ENCODE measurements around the gene PI4KB. TPM values are rescaled to one million over a fixed set of nuclear protein-coding genes. Genes with fewer than 3 reads are reported as not detected.

Gene PI4KB
- total RNA-seq: 26.5 TPM
- 45.5 TPM for polyA plus RNA-seq

- Histone ChIP-seq H3K4me1 (ENCODE audit: insufficient read depth) (no peaks in the 10 kb centered on the region), H3K4me3 (ENCODE audit: low read depth, low read length) (peak within 1 kb of the TSS; percentile 96), H3K27ac (ENCODE audit: low read depth) (peak within 1 kb of the TSS; percentile 80), H3K36me3 (ENCODE audit: insufficient read depth) (no peaks in the 10 kb centered on the region)
- peak; percentile 99 for DNase-seq (ENCODE audit: extremely low spot score)
- WGBS: under 1% methylated on average over 40 of the region's 40 CpGs
These were observed at the start of gene PI4KB for GRCh38 chr1:151327223-151327902. Gene PI4KB (minus strand): TSS chr1:151327416. CDS start chr1:151316481, 10,935 bp downstream.

GRCh38 chr1:151373196-151373595 is 46.0 kb upstream of the PI4KB start:
- WGBS: 93% methylated on average over 14 of the region's 14 CpGs
- H3K4me1 ChIP-seq (ENCODE audit: insufficient read depth): peaks cover 3% of the 10 kb centered on the region
- H3K36me3 ChIP-seq (ENCODE audit: insufficient read depth): no peaks in the 10 kb centered on the region
- H3K27ac ChIP-seq (ENCODE audit: low read depth): no peak overlapping the region
- no peak for DNase-seq (ENCODE audit: extremely low spot score)
- no peak overlapping the region for H3K4me3 ChIP-seq (ENCODE audit: low read depth, low read length)

- Histone ChIP-seq H3K4me3 (ENCODE audit: low read depth, low read length) (peak within 1 kb of the TSS; percentile 48), H3K4me1 (ENCODE audit: insufficient read depth) (peaks cover 3% of the 10 kb centered on the region), H3K27ac (ENCODE audit: low read depth) (peak within 1 kb of the TSS; percentile 63), H3K36me3 (ENCODE audit: insufficient read depth) (no peaks in the 10 kb centered on the region)
- WGBS: 17% methylated on average over 11 of the region's 11 CpGs
- peak; percentile 62 for DNase-seq (ENCODE audit: extremely low spot score)
These were observed 45.1 kb upstream of the PI4KB start, which contains the start of gene SELENBP1 for GRCh38 chr1:151372058-151372934. Gene SELENBP1 (minus strand): TSS chr1:151372705. CDS start chr1:151372641, 64 bp downstream.

DNA sequence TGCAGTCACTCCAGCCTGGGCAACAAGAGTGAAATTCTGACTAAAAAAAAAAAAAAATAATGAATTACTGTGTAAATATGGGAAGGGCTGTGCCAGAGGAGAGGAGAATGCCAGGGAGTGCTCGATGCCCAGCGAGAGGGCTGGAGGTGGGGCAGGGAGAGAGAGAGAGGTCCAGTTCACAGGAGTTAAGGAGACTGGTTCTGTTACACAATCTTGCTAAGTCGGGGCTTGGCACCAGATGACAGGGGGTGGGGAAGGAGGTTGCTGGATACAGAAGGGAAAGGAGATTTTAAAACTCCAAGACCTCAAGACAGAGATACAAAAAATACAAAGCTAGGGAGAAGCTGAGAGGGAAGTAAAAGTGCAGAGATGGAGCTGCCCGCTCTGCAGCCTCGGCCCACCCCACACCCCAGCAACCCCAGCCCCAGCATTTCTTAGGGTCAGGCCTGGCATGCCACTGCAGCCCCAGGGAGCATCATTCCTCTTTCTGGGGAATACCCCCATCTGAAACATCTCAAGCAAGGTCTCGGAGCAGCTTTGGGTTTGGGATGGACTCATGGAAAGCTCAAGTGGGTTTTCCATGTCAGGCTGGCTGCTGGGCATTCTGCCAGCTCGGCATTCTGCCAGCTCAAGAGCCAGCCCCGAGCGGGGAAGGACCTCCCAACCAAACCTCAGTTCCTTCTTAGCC is 44.3 kb upstream of the PI4KB start:
- H3K4me1 ChIP-seq (ENCODE audit: insufficient read depth): peaks cover 3% of the 10 kb centered on the region

GRCh38 chr1:151370211-151370911 is 43.1 kb upstream of the PI4KB start:
- Histone ChIP-seq H3K4me1 (ENCODE audit: insufficient read depth) (peaks cover 3% of the 10 kb centered on the region), H3K4me3 (ENCODE audit: low read depth, low read length) (no peak overlapping the region), H3K36me3 (ENCODE audit: insufficient read depth) (no peaks in the 10 kb centered on the region), H3K27ac (ENCODE audit: low read depth) (no peak overlapping the region)
- WGBS: 40% methylated on average over 6 of the region's 6 CpGs
- DNase-seq (ENCODE audit: extremely low spot score): no peak

More for the DNA sequence above, 44.3 kb upstream of the PI4KB start:
- peak overlapping the region; percentile 48 for H3K4me3 ChIP-seq (ENCODE audit: low read depth, low read length)
- H3K27ac ChIP-seq (ENCODE audit: low read depth): peak overlapping the region; percentile 63
- H3K36me3 ChIP-seq (ENCODE audit: insufficient read depth): no peaks in the 10 kb centered on the region
- DNase-seq (ENCODE audit: extremely low spot score): no peak
- WGBS: 12% methylated on average over 9 of the region's 9 CpGs

- Histone ChIP-seq H3K4me1 (ENCODE audit: insufficient read depth) (peaks cover 3% of the 10 kb centered on the region), H3K27ac (ENCODE audit: low read depth) (no peak overlapping the region), H3K4me3 (ENCODE audit: low read depth, low read length) (no peak overlapping the region), H3K36me3 (ENCODE audit: insufficient read depth) (no peaks in the 10 kb centered on the region)
- DNase-seq (ENCODE audit: extremely low spot score): no peak
- 77% methylated on average over 15 of the region's 15 CpGs for WGBS
These were observed 42.4 kb upstream of the PI4KB start for GRCh38 chr1:151369621-151370048.

DNA sequence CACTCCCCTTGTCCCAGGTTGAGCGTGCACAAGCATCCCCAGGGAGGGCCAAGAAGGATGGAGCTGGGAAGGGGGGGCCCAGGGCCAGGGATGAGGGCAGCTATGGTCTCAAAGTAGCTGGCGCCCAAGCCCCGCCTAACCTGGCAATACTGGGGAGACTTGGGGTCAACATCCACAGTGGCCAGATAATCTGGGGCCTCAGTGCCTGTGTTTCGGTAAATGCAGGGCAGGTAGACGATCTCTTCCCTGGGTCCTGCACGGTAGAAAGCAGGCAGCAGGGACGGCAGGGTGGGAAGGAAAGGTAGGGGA is 42.0 kb upstream of the PI4KB start:
- DNase-seq (ENCODE audit: extremely low spot score): no peak
- H3K36me3 ChIP-seq (ENCODE audit: insufficient read depth): no peaks in the 10 kb centered on the region
- no peak overlapping the region for H3K4me3 ChIP-seq (ENCODE audit: low read depth, low read length)
- H3K4me1 ChIP-seq (ENCODE audit: insufficient read depth): peaks cover 3% of the 10 kb centered on the region
- no peak overlapping the region for H3K27ac ChIP-seq (ENCODE audit: low read depth)
- WGBS: 90% methylated on average over 7 of the region's 7 CpGs

DNA sequence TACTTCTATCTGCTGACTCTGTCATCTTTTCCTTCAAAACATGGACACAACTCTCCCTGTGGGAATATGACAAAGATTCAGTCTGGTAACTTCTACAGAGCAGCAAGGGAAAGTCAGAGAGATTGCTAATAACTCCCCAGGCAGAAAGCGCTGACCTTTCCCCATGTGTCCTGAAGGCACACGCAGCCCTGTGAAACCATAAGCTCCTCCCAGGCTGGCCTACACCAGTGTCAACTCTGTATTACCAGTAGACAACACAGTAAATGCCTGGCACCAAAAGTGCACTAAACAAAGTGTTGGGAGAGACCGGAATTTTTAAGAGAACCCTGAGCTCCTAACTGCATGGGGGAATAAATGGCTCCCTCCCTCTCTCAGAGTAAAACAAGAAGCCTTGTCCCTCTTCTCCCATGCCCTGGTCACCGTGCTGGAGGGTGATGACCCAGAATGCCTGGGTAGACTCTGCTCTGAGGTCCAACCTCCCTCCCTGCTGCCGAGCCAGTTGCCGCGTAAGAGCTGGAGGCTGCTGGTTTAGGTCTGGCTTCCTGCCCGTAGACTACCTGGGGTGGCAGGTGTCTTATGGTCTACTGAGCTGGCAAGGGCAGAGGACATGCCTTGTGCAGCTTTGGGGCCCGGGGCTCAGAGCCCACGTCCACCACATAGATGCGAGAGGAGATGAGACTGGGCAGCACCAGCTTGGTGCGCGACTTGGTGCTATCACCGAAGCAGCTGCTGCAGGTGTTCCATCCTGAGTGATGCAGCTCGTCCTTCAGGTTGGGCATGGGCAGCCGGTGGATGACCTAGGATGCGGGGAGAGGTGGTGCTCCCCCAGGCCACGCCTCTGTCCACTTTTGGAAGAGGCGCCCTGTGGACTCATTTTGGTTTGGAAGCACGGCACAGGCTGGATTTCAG is 41.4 kb upstream of the PI4KB start:
- Histone ChIP-seq H3K36me3 (ENCODE audit: insufficient read depth) (no peaks in the 10 kb centered on the region), H3K27ac (ENCODE audit: low read depth) (no peak overlapping the region), H3K4me3 (ENCODE audit: low read depth, low read length) (no peak overlapping the region), H3K4me1 (ENCODE audit: insufficient read depth) (peaks cover 3% of the 10 kb centered on the region)
- no peak for DNase-seq (ENCODE audit: extremely low spot score)
- 92% methylated on average over 20 of the region's 20 CpGs for WGBS

DNA sequence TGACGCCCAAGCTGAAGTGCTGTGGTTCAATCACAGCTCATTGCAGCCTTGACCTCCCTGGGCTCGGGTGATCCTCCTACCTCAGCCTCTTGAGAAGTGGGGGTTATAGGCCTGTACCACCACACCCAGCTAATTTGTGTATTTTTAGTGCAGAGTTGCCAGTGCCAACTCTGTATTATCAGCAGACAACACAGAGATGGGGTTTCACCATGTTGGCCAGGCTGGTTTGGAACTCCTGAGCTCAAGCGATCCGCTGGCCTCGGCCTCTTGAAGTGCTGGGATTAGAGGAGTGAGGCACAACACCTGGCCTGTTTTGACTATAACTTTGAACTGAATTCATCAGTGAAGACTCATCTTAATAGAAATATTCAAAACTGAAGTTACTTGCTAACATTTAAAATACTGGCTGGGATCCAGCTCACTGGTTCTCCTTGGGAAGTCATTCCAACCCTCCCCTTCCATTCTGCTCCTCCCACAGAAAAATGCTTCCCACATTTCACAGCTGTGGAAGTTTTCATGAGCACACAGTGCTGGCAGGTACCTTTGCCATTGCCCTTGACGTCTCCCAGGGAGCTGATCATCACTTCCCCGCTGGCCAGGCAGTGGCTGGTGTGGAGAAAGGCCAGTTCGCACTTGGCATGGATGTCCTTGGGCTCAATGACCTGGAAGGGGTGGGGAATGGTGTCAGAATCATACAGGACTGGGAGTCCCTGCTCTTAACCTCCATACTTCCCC is 40.6 kb upstream of the PI4KB start:
- no peak overlapping the region for H3K27ac ChIP-seq (ENCODE audit: low read depth)
- DNase-seq (ENCODE audit: extremely low spot score): no peak
- H3K4me1 ChIP-seq (ENCODE audit: insufficient read depth): peaks cover 3% of the 10 kb centered on the region
- no peak overlapping the region for H3K4me3 ChIP-seq (ENCODE audit: low read depth, low read length)
- no peaks in the 10 kb centered on the region for H3K36me3 ChIP-seq (ENCODE audit: insufficient read depth)
- 77% methylated on average over 8 of the region's 8 CpGs for WGBS

- WGBS: 89% methylated on average over 4 of the region's 4 CpGs
- no peak overlapping the region for H3K27ac ChIP-seq (ENCODE audit: low read depth)
- H3K4me3 ChIP-seq (ENCODE audit: low read depth, low read length): no peak overlapping the region
- H3K4me1 ChIP-seq (ENCODE audit: insufficient read depth): no peaks in the 10 kb centered on the region
- DNase-seq (ENCODE audit: extremely low spot score): no peak
- H3K36me3 ChIP-seq (ENCODE audit: insufficient read depth): no peaks in the 10 kb centered on the region
These were observed 37.8 kb upstream of the PI4KB start for GRCh38 chr1:151364996-151365395.

GRCh38 chr1:151362308-151363155 is 35.3 kb upstream of the PI4KB start:
- DNase-seq (ENCODE audit: extremely low spot score): no peak
- no peaks in the 10 kb centered on the region for H3K36me3 ChIP-seq (ENCODE audit: insufficient read depth)
- WGBS: 98% methylated on average over 3 of the region's 3 CpGs
- H3K27ac ChIP-seq (ENCODE audit: low read depth): no peak overlapping the region
- no peak overlapping the region for H3K4me3 ChIP-seq (ENCODE audit: low read depth, low read length)
- no peaks in the 10 kb centered on the region for H3K4me1 ChIP-seq (ENCODE audit: insufficient read depth)
